Measurements from ENCODE around the gene VCX2. TPM values are rescaled to one million over a fixed set of nuclear protein-coding genes. Genes with fewer than 3 reads are reported as not detected.
"Not testable (repeated sequence)": the region's sequence is repeated elsewhere in the genome, so short reads cannot be mapped to it uniquely, and the experiment has no call there.

Gene VCX2
- total RNA-seq, result not detected in 2 replicates

DNA sequence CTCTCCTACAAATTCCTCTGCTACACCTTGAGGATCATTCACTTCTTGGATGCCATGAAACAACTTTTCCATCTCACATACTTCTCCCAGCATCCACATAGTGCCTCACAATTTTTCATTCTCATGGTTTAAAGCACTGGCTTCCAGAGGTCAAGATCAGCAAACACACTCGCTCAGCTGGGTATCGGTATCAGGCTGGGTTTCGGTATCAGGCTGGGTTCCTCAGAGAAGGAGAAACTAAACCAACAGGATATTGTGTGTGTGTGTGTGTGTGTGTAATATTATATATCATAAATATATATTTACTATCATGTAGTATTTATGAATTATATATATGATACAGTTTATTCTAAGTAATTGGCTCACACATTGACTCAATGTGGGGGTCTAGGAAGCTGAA lies at the start of gene VCX2:
Gene VCX2 (minus strand): TSS at position 99 of the 400 bp plus-strand sequence. CDS start 624 bp downstream, outside the sequence.
- not testable (repeated sequence) for H3K4me3 ChIP-seq (ENCODE audit: low read depth, low read length); DNase-seq (ENCODE audit: low read depth)

DNA sequence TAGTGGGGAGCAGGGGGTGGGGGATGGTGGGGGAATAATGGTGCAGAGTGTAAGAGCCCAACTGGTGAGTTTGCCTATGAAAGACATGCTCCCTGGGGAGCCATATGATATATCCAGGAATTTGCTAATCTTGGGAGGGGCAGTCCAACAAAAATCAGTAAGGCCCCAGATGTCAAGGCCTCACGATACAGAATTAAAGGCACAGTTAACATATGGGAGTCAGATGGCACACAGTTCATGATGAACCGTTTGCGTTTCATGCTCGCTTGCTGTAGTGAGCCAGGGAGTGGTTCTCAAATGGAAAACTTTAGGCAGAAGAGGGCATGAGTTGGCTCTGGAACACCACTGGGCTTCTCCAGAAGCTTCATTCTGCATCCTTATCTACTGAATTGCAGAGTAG lies 33.9 kb upstream of the VCX2 start:
- no peak for DNase-seq (ENCODE audit: low read depth)
- no peak overlapping the region for H3K4me3 ChIP-seq (ENCODE audit: low read depth, low read length)
- TF ChIP-seq, protein P1, sequence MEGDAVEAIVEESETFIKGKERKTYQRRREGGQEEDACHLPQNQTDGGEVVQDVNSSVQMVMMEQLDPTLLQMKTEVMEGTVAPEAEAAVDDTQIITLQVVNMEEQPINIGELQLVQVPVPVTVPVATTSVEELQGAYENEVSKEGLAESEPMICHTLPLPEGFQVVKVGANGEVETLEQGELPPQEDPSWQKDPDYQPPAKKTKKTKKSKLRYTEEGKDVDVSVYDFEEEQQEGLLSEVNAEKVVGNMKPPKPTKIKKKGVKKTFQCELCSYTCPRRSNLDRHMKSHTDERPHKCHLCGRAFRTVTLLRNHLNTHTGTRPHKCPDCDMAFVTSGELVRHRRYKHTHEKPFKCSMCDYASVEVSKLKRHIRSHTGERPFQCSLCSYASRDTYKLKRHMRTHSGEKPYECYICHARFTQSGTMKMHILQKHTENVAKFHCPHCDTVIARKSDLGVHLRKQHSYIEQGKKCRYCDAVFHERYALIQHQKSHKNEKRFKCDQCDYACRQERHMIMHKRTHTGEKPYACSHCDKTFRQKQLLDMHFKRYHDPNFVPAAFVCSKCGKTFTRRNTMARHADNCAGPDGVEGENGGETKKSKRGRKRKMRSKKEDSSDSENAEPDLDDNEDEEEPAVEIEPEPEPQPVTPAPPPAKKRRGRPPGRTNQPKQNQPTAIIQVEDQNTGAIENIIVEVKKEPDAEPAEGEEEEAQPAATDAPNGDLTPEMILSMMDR (IDR thresholded peaks at IDR 0.05; ENCODE audit: insufficient read depth, low read depth, low read length), result no peak

DNA sequence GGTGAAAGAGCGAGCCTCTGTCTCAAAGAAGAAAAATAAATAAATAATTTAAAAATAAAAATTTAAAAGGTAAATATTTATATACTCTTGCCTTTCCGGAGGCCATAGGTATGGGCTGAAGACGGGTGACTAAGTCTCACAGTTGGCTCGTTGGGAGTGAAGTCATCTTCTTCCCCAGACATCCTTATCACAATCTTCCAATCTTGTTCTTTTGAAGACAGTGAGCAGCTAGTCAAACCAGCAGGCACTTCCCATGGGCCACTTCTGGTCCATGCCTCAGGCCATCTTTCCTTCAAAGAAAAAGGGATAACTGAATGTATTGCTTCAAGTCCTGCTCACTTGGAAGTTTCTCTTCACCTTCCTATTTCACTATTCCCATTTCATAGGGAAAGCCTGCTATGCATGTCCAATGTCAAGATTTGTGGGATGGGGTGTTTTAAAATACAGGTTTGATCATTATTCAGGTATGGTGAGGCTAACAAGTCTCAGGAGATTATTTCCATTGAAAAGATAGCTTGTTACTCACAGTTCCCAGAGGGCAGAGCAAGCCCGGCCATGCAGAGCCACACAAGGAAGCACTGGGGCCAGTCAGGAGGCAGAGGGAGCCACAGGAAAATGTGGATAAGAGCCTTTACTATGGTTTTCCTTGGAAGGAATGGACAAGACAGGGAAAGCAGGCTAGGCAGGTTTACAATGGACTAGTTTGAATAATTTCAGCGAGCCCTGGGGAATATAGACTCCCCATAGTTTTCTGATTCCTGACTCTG lies 33.3 kb upstream of the VCX2 start:
- DNase-seq (ENCODE audit: low read depth), result no peak
- TF ChIP-seq, protein P1 (IDR thresholded peaks at IDR 0.05; ENCODE audit: insufficient read depth, low read depth, low read length), result no peak
- no peak overlapping the region for H3K4me3 ChIP-seq (ENCODE audit: low read depth, low read length)

DNA sequence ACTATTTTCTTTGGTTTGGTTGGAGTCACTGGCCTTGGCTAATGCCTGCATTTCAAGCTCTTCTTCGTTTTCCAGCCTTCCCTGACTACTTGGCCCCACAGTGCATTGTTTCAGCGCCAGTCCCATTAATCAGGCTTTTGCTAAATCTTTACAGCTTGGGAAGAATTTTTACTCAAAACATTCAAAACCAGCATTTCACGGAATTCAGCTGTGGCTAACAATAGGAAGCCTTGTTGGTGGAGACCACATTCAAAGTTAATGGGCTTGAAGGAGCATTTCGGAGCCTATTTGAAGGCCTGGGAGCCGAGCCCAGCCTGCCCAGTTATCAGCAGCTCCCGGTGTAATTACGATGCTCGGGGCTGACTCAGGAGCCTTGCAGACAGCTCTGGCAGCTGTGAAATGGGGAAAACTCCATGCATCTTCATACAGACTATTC lies 30.8 kb upstream of the VCX2 start:
- TF ChIP-seq, protein P1 (IDR thresholded peaks at IDR 0.05; ENCODE audit: insufficient read depth, low read depth, low read length), result no peak
- DNase-seq (ENCODE audit: low read depth), result peak; percentile 11
- no peak overlapping the region for H3K4me3 ChIP-seq (ENCODE audit: low read depth, low read length)

DNA sequence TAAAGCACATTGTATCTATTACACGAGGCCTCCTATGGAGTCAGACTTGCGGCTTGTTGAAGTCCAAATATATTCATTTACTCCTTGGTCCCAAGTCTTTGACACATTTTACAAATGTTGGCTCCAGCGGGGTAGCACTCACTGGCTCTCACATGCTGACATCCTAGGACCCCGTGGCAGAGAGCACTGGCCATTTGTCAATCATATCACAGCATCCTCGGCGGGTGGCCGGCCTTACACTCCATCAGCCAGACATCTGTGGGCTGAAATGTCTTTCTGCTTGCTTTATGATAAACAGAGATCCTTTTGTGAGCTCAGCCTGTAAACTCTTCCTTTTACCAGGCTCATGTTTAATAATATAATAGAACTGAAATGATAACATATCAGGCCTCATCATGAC lies 25.7 kb upstream of the VCX2 start:
- DNase-seq (ENCODE audit: low read depth), result no peak
- TF ChIP-seq, protein P1 (IDR thresholded peaks at IDR 0.05; ENCODE audit: insufficient read depth, low read depth, low read length), result no peak
- no peak overlapping the region for H3K4me3 ChIP-seq (ENCODE audit: low read depth, low read length)

DNA sequence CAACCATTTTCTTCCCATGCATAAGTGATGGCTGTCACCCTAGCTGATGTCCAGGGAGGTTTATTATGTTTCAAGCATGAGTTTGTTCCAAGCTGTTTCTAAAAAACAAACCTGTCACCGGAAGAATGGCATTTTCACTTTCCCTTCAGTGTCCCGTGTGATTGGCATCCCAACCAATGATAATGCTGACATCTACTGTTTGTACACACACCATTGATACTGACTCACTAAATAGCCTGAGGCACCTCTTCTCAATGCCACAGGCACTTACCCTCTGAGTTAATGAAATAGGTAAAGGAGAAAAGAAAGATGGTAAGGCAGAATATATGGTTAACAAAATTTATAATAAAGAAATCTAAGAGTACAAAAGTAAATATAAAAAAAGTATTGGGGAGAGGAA lies 23.1 kb upstream of the VCX2 start:
- TF ChIP-seq, protein P1 (IDR thresholded peaks at IDR 0.05; ENCODE audit: insufficient read depth, low read depth, low read length), result no peak
- DNase-seq (ENCODE audit: low read depth), result no peak
- H3K4me3 ChIP-seq (ENCODE audit: low read depth, low read length), result no peak overlapping the region

DNA sequence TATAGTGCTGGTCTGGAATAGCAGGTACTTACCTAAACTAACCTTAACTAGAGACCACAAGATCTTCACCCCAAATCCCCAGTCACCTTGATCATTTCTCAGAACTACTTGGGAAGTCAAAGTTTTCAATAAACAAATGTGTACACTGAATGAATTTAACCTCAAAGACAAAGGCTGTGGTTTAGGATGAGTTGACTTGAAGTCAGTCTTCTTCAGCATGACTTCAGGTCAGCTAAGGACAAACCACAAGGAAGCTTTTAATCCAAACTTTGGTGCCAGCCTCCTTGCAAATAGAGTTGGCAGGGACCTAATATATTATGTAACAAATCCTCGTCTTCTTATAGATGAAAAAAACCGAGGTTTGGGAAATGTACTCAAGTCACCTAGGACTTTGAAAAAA lies 21.2 kb upstream of the VCX2 start:
- no peak overlapping the region for H3K4me3 ChIP-seq (ENCODE audit: low read depth, low read length)
- DNase-seq (ENCODE audit: low read depth), result no peak
- TF ChIP-seq, protein P1 (IDR thresholded peaks at IDR 0.05; ENCODE audit: insufficient read depth, low read depth, low read length), result no peak

Data from fibroblast of villous mesenchyme (primary cell).